ENCODE results near the gene TIRAP. TPM values are rescaled to one million over a fixed set of nuclear protein-coding genes. Genes with fewer than 3 reads are reported as not detected.
"Not testable (repeated sequence)": the region's sequence is repeated elsewhere in the genome, so short reads cannot be mapped to it uniquely, and the experiment has no call there.

The TIRAP gene
- 10 to 100 TPM; 19.8 to 19.9 TPM for total RNA-seq

- H3K9me3 Mint-ChIP-seq = no peaks in the 10 kb centered on the region
- H3K27ac Mint-ChIP-seq = peak within 1 kb of the TSS; percentile 95 to 98
- peaks cover 43 to 49% of the 10 kb centered on the region in 2 donors for H3K4me1 Mint-ChIP-seq (ENCODE audit: low read depth in 2 of 2)
- no peaks in the 10 kb centered on the region for H3K27me3 Mint-ChIP-seq
- peak within 1 kb of the TSS; percentile 98 for H3K4me3 Mint-ChIP-seq
- peak; percentile 88 to 92 for ATAC-seq
- no peaks in the 10 kb centered on the region for H3K36me3 Mint-ChIP-seq
- DNase-seq (ENCODE audit: low spot score) = peak; percentile 76
These were observed at the start of gene TIRAP for GRCh38 chr11:126282736-126283591. TIRAP (plus strand) TSS chr11:126283093; CDS start chr11:126290895, 7,802 bp downstream.

- H3K4me1 Mint-ChIP-seq (ENCODE audit: low read depth in 2 of 2) = no peaks in the 10 kb centered on the region
- DNase-seq (ENCODE audit: low spot score) = no peak
- H3K4me3 Mint-ChIP-seq = no peak overlapping the region
- no peak for ATAC-seq
- no peak overlapping the region for H3K27ac Mint-ChIP-seq
- no peaks in the 10 kb centered on the region for H3K9me3 Mint-ChIP-seq
- H3K36me3 Mint-ChIP-seq = peaks cover 9% of the 10 kb centered on the region
- H3K27me3 Mint-ChIP-seq = no peaks in the 10 kb centered on the region
These were observed 49.5 kb upstream of the TIRAP start for GRCh38 chr11:126233391-126233790.

- peaks cover 8% of the 10 kb centered on the region for H3K36me3 Mint-ChIP-seq
- DNase-seq (ENCODE audit: low spot score) = no peak
- H3K4me1 Mint-ChIP-seq (ENCODE audit: low read depth in 2 of 2) = no peaks in the 10 kb centered on the region
These were observed 36.3 kb upstream of the TIRAP start for GRCh38 chr11:126246636-126247035.

GRCh38 chr11:126253265-126253664 is 29.6 kb upstream of the TIRAP start:
- H3K9me3 Mint-ChIP-seq = no peaks in the 10 kb centered on the region
- ATAC-seq (no peak), DNase-seq (ENCODE audit: low spot score) (no peak)
- no peak overlapping the region for H3K4me3 Mint-ChIP-seq
- H3K27me3 Mint-ChIP-seq = no peaks in the 10 kb centered on the region
- H3K4me1 Mint-ChIP-seq (ENCODE audit: low read depth in 2 of 2) = no peaks in the 10 kb centered on the region
- H3K27ac Mint-ChIP-seq = no peak overlapping the region
- peaks cover 10% of the 10 kb centered on the region for H3K36me3 Mint-ChIP-seq

More at GRCh38 chr11:126246636-126247035, 36.3 kb upstream of the TIRAP start:
- ATAC-seq = no peak
- Mint-ChIP-seq H3K27me3 (no peaks in the 10 kb centered on the region), H3K9me3 (no peaks in the 10 kb centered on the region), H3K27ac (no peak overlapping the region), H3K4me3 (no peak overlapping the region)

- Mint-ChIP-seq H3K27me3 (no peaks in the 10 kb centered on the region), H3K36me3 (peaks cover 10% of the 10 kb centered on the region), H3K27ac (no peak overlapping the region), H3K4me3 (no peak overlapping the region), H3K4me1 (ENCODE audit: low read depth in 2 of 2) (no peaks in the 10 kb centered on the region), H3K9me3 (no peaks in the 10 kb centered on the region)
- DNase-seq (ENCODE audit: low spot score) (no peak), ATAC-seq (no peak)
These were observed 28.1 kb upstream of the TIRAP start for GRCh38 chr11:126254819-126255218.

- not testable (repeated sequence) for ATAC-seq; H3K4me3 Mint-ChIP-seq; H3K9me3 Mint-ChIP-seq; H3K4me1 Mint-ChIP-seq (ENCODE audit: low read depth in 2 of 2); H3K27ac Mint-ChIP-seq; DNase-seq (ENCODE audit: low spot score); H3K27me3 Mint-ChIP-seq
- H3K36me3 Mint-ChIP-seq = peaks cover 11% of the 10 kb centered on the region
These were observed 27.4 kb upstream of the TIRAP start for GRCh38 chr11:126255507-126255906.

GRCh38 chr11:126256216-126256615 is 26.7 kb upstream of the TIRAP start:
- Mint-ChIP-seq H3K27ac (no peak overlapping the region), H3K27me3 (no peaks in the 10 kb centered on the region), H3K4me3 (no peak overlapping the region), H3K9me3 (no peaks in the 10 kb centered on the region), H3K4me1 (ENCODE audit: low read depth in 2 of 2) (peaks cover 0 to 2% of the 10 kb centered on the region in 2 donors), H3K36me3 (peaks cover 18% of the 10 kb centered on the region)
- DNase-seq (ENCODE audit: low spot score) (no peak), ATAC-seq (no peak)

GRCh38 chr11:126257144-126257543 is 25.7 kb upstream of the TIRAP start:
- DNase-seq (ENCODE audit: low spot score) (no peak), ATAC-seq (no peak)
- no peak overlapping the region for H3K4me3 Mint-ChIP-seq
- H3K4me1 Mint-ChIP-seq (ENCODE audit: low read depth in 2 of 2) = peaks cover 0 to 4% of the 10 kb centered on the region in 2 donors
- H3K27me3 Mint-ChIP-seq = no peaks in the 10 kb centered on the region
- H3K9me3 Mint-ChIP-seq = no peaks in the 10 kb centered on the region
- H3K27ac Mint-ChIP-seq = no peak overlapping the region
- H3K36me3 Mint-ChIP-seq = peaks cover 21% of the 10 kb centered on the region

- Mint-ChIP-seq H3K27me3 (no peaks in the 10 kb centered on the region), H3K36me3 (peaks cover 21% of the 10 kb centered on the region), H3K4me1 (ENCODE audit: low read depth in 2 of 2) (peaks cover 0 to 4% of the 10 kb centered on the region in 2 donors), H3K27ac (no peak overlapping the region), H3K9me3 (no peaks in the 10 kb centered on the region), H3K4me3 (no peak overlapping the region)
- no peak for DNase-seq (ENCODE audit: low spot score)
- no peak for ATAC-seq
These were observed 25.1 kb upstream of the TIRAP start for GRCh38 chr11:126257764-126258163.

- no peak for DNase-seq (ENCODE audit: low spot score)
- no peak for ATAC-seq
- Mint-ChIP-seq H3K4me1 (ENCODE audit: low read depth in 2 of 2) (peaks cover 17% of the 10 kb centered on the region in 2 donors), H3K4me3 (no peak overlapping the region), H3K27me3 (no peaks in the 10 kb centered on the region), H3K9me3 (no peaks in the 10 kb centered on the region), H3K27ac (peak overlapping the region in 1 of 2 donors; percentile 30), H3K36me3 (peaks cover 41% of the 10 kb centered on the region)
These were observed 20.7 kb upstream of the TIRAP start for GRCh38 chr11:126262216-126262615.

GRCh38 chr11:126263489-126263888 is 19.4 kb upstream of the TIRAP start:
- H3K27ac Mint-ChIP-seq = no peak overlapping the region
- H3K36me3 Mint-ChIP-seq = peaks cover 46% of the 10 kb centered on the region
- peaks cover 27% of the 10 kb centered on the region in 2 donors for H3K4me1 Mint-ChIP-seq (ENCODE audit: low read depth in 2 of 2)
- no peak overlapping the region for H3K4me3 Mint-ChIP-seq
- no peak for ATAC-seq
- DNase-seq (ENCODE audit: low spot score) = no peak
- no peaks in the 10 kb centered on the region for H3K9me3 Mint-ChIP-seq
- no peaks in the 10 kb centered on the region for H3K27me3 Mint-ChIP-seq

- Mint-ChIP-seq H3K4me3 (no peak overlapping the region), H3K9me3 (no peaks in the 10 kb centered on the region), H3K4me1 (ENCODE audit: low read depth in 2 of 2) (peaks cover 43 to 46% of the 10 kb centered on the region in 2 donors), H3K27ac (peak overlapping the region; percentile 19 to 98), H3K27me3 (no peaks in the 10 kb centered on the region), H3K36me3 (peaks cover 42% of the 10 kb centered on the region)
- DNase-seq (ENCODE audit: low spot score) = no peak
- ATAC-seq = no peak
These were observed 17.1 kb upstream of the TIRAP start for GRCh38 chr11:126265811-126266210.

GRCh38 chr11:126267650-126268049 is 15.2 kb upstream of the TIRAP start:
- no peak for ATAC-seq
- no peak for DNase-seq (ENCODE audit: low spot score)
- H3K27me3 Mint-ChIP-seq = no peaks in the 10 kb centered on the region
- peaks cover 38% of the 10 kb centered on the region for H3K36me3 Mint-ChIP-seq
- H3K4me1 Mint-ChIP-seq (ENCODE audit: low read depth in 2 of 2) = peaks cover 49 to 54% of the 10 kb centered on the region in 2 donors
- H3K27ac Mint-ChIP-seq = peak overlapping the region; percentile 98
- no peaks in the 10 kb centered on the region for H3K9me3 Mint-ChIP-seq
- peak overlapping the region; percentile 98 for H3K4me3 Mint-ChIP-seq

- Mint-ChIP-seq H3K36me3 (peaks cover 41% of the 10 kb centered on the region), H3K4me1 (ENCODE audit: low read depth in 2 of 2) (peaks cover 49 to 55% of the 10 kb centered on the region in 2 donors), H3K9me3 (no peaks in the 10 kb centered on the region), H3K4me3 (peak overlapping the region; percentile 98), H3K27me3 (no peaks in the 10 kb centered on the region), H3K27ac (peak overlapping the region; percentile 98)
- DNase-seq (ENCODE audit: low spot score) (no peak), ATAC-seq (peak; percentile 0 to 2)
These were observed 14.6 kb upstream of the TIRAP start for GRCh38 chr11:126268361-126268707.
